NT2/D1 (cell line): ENCODE measurements around the gene DDX24.

Source experiments
- SUZ12 ChIP-seq: IDR thresholded peaks from 2 replicates; pipeline ENCODE4 v1.6.1; 2011; ENCODE audit not compliant: insufficient read length, insufficient read depth; ENCODE audit errors: extremely low read depth
- ZNF274 ChIP-seq: IDR thresholded peaks from 2 replicates; pipeline ENCODE4 v1.6.1; 2011; ENCODE audit warnings: mild to moderate bottlenecking, low read depth, low read length

GRCh38 chr14:94062344-94062940 is 18.6 kb downstream of the DDX24 start:
- TF ChIP-seq ZNF274 (no peak), SUZ12 (no peak)
